GM12892 (cell line): ENCODE data around the gene CD200R1.

Source experiments
- POLR2A ChIP-seq: IDR thresholded peaks from 2 replicates; pipeline ENCODE4 v1.6.1; 2011; ENCODE audit warnings: low read depth, low read length, control low read depth
- TAF1 ChIP-seq: IDR thresholded peaks from 2 replicates; pipeline ENCODE4 v1.6.1; 2011; ENCODE audit warnings: low read depth, mild to moderate bottlenecking, control low read depth, low read length, borderline replicate concordance

GRCh38 chr3:113021471-113021870, 46.6 kb upstream of the CD200R1 start:
- TF ChIP-seq TAF1 (no peak), POLR2A (no peak)
